Uterus (tissue), 2 donors: ENCODE data around the gene MOBP.

Experiments used
- CTCF ChIP-seq, 4 experiments: fragments of 200-600 bp in 2 of 4; fragments of 450-650 bp in 2 of 4; sonication (generic) in 2 of 4; IDR thresholded peaks; one replicate each; pipeline ENCODE4 v1.5.1; 2016 to 2019; ENCODE audit warnings: antibody characterized with exemption in 4 of 4, mild to moderate bottlenecking in 2 of 4, moderate library complexity in 1 of 4
- POLR2A ChIP-seq, 2 donors: fragments of 450-650 bp; IDR thresholded peaks; one replicate each; pipeline ENCODE4 v1.6.1; 2016; ENCODE audit warnings: antibody characterized with exemption in 2 of 2, mild to moderate bottlenecking in 1 of 2, moderate library complexity in 1 of 2

GRCh38 chr3:39515681-39516441 lies 48.4 kb downstream of the MOBP start:
- no peak for TF ChIP-seq POLR2A (IDR thresholded peaks at IDR 0.05)
- TF ChIP-seq CTCF (IDR thresholded peaks at IDR 0.05): no peak
